Measurements from ENCODE around the gene CTTN.

DNA sequence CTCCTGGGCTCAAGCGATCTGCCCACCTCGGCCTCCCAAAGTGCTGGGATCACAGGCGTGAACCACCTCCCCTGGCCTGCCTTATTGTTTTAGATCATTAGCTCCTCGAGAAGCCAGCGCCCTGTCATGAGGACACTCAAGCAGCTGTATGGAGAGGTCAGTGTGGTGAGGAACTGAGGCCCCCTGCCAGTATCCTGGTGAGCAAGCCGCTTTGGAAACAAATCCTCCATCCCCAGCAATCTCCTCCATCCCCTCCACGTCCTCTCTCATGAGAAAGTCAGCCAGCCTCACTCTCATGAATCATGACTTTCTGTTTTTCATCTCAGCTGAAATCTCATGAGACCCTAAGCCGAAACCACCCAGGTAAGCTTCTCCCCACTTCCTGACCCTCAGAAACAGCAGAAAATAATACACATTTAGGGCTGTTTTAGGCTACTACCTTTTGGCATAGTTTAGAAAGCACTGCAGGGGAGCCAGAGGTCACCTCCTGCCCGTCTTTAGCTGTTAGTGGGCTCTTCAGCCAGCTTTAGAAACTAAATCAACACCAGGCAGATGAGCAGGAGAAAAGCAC is 56.0 kb downstream of the CTTN start:
- TF ChIP-seq POLR2A (IDR thresholded peaks at IDR 0.05; ENCODE audit: control extremely low read depth in 1 of 2, low read depth in 2 of 2, low read length in 2 of 2) (no peak), EZH2 (IDR thresholded peaks at IDR 0.05; ENCODE audit: low read depth, low read length, severe bottlenecking) (no peak), CHD1 (IDR thresholded peaks at IDR 0.05; ENCODE audit: low read depth, low read length) (no peak)

Measured in H1 (cell line).